NT2/D1 (cell line): ENCODE data around the gene CCDC57.

Experiments used
- SUZ12 ChIP-seq: IDR thresholded peaks from 2 replicates; pipeline ENCODE4 v1.6.1; 2011; ENCODE audit not compliant: insufficient read length, insufficient read depth; ENCODE audit errors: extremely low read depth
- ZNF274 ChIP-seq: IDR thresholded peaks from 2 replicates; pipeline ENCODE4 v1.6.1; 2011; ENCODE audit warnings: mild to moderate bottlenecking, low read depth, low read length

DNA sequence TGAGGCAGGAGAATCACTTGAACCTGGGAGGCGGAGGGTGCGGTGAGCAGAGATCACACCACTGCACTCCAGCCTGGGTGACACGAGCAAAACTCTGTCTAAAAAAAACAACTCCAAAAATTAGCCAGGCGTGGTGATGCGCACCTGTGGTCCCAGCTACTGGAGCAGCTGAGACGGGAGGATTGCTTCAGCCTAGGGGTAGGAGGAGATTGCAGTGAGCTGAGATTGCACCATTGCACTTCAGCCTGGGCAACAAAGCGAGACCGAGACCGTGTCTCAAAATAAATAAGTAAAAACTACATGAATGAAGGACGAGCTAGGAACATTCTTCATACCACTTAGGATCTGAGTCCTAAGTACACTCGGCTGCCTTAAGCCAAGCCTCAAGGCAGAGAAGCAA, 35.4 kb downstream of the CCDC57 start:
- TF ChIP-seq SUZ12: no peak
- no peak for TF ChIP-seq ZNF274
